ENCODE results near the gene PHRF1.

DNA sequence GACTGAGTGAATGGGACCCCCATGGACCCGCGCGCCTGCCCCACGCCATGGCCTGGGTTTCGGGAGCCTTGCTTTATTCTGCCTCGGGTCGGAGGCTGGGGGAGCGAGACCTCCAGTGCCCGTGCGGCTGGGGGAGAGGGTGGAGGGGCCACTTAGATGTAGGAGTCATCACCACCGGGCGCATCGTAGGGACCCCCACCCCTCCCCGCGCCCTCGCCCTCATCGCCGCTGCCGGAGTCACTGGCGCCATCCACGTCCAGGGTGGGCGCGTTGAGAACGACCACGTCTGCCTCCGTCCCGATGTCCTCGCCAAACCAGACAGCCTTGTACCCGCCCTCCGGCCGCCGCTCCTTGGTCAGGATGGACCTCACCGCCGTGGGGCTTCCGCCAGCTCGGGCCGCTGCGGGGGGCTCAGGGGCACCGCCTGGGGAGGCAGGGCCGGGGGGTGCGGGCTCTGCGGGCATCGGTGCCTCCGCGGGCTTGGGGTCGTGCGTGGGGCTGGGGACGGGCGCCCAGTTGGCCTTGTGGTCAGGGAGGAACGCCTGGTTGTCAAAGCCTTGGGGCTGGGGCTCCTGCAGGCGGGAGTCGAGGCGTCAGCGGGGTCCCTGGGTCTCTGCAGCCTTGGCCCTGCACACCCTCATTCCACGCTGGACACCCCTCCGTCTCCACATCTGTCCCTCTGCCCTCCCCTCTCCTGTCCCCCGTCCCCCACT lies 41.1 kb downstream of the PHRF1 start:
- TF ChIP-seq, protein P1, sequence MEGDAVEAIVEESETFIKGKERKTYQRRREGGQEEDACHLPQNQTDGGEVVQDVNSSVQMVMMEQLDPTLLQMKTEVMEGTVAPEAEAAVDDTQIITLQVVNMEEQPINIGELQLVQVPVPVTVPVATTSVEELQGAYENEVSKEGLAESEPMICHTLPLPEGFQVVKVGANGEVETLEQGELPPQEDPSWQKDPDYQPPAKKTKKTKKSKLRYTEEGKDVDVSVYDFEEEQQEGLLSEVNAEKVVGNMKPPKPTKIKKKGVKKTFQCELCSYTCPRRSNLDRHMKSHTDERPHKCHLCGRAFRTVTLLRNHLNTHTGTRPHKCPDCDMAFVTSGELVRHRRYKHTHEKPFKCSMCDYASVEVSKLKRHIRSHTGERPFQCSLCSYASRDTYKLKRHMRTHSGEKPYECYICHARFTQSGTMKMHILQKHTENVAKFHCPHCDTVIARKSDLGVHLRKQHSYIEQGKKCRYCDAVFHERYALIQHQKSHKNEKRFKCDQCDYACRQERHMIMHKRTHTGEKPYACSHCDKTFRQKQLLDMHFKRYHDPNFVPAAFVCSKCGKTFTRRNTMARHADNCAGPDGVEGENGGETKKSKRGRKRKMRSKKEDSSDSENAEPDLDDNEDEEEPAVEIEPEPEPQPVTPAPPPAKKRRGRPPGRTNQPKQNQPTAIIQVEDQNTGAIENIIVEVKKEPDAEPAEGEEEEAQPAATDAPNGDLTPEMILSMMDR (IDR thresholded peaks at IDR 0.05) = no peak
- TF ChIP-seq POLR2A (IDR thresholded peaks at IDR 0.05) = no peak
